SHP77 (cell line): ENCODE results near the gene TRIAP1.

ENCODE experiments used
- DNase-seq, 2 experiments: peaks; one replicate each; lab custom pipeline; 2025; lab: John Stamatoyannopoulos, UW

Gene TRIAP1

GRCh38 chr12:120429368-120429767, 16.8 kb downstream of the TRIAP1 start:
- DNase-seq, result no peak

DNA sequence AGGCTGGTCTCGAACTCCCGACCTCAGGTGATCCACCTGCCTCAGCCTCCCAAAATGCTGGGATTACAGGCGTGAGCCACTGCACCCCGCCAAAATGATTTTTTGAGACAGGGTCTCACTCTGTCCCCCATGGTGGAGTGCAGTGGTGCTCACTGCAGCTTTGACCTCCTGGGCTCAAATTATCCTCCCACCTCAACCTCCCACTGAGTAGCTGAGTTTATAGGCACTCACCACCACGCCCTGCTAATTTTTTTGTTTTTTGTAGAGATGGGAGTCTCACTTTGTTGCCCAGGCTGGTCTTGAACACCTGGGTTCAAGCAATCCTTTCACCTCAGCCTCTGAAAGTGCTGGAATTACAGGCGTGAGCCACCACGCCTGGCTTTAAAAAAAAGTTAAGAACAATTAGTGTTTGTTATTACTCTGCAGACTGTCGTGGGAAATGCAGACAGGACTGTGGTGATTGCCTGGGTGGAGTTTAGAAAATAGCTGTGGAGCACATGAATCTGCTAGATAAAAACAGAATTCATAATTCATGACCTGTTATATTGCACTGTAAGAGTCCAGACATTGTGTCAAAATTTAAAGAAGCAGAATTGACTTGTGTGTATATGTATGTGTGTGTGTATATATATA, 17.5 kb downstream of the TRIAP1 start:
- DNase-seq, result no peak

GRCh38 chr12:120425797-120426196, 20.4 kb downstream of the TRIAP1 start:
- no peak for DNase-seq

- no peak for DNase-seq
Measured at GRCh38 chr12:120422892-120423456, 23.2 kb downstream of the TRIAP1 start.

DNA sequence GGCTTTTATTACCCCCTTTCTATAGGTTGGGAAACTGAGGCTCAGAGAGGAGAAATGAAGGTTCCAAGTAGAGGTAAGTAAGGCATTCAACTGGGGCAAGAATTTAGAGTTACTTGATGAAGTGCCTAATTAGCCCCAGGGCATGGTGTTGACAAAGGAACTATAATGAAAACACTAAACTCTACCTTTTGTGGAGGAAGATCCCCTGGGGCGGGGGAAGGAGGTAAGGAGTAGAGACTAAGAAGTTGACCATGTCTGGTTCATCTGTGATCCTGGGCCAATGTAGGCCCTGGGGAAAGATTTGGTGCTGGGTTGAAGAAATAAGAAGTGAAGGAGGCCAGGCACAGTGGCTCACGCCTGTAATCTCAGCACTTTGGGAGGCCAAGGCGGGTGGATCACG, 24.5 kb downstream of the TRIAP1 start:
- DNase-seq, result no peak

- DNase-seq, result no peak
Measured at GRCh38 chr12:120417917-120418580, 28.1 kb downstream of the TRIAP1 start.

GRCh38 chr12:120416490-120417216, 29.5 kb downstream of the TRIAP1 start:
- no peak for DNase-seq

DNA sequence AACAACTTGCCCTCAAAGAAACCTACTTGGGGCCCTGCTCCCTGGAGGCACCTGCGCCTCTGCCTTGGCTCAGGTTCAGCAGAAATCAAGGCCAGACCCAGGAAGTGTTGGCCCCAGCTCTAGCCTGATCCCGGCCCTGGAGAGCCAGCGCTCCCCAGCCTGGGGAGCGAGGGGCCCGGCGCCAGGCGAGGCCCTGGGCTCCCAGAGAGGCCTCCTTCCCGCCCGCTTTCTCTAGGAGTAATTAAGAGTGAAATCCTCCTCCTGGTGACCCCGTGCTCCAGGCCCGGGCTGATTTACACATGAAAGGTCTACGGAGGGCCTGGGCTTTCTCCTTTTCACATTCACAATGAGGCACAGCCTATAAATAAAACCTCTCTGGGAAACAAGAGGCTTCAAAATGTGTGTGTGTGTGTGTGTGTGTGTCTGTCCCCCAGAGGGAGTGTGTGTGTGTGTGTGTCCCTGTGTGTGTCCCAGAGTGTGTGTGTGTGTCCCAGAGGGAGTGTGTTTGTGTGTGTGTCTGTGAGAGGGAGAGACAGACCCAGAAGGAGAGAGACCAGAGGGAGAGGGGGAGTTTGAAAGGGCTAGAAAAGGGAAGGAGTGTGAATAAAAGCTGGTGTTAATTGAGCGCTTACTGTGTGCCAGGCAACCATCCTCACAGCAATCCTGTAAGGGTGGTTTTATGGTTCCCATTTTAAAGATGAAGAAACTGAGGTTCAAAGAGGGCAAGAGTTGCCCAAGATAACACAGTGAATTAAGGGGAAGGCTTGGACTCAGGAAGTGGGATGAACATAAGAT, 32.1 kb downstream of the TRIAP1 start:
- peak in 1 of 2 experiments; percentile 55 for DNase-seq

DNA sequence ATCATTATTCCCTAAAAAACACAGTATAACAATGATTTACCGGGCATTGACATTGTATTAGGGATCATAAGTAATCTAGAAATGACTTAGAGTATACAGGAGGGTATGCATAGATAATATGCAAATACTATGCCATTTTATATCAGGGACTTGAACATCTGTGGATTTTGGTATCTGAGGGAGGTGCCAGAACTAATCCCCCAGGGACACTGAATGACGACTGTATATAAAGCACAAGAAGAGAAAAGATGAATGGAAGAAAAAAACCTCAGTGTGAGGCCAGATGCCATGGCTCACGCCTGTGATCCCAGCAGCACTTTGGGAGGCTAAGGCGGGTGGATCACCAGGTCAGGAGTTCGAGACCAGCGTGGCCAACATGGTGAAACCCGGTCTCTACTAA, 33.8 kb downstream of the TRIAP1 start:
- DNase-seq, result no peak

- DNase-seq, result no peak
Measured at GRCh38 chr12:120408771-120409170, 37.4 kb downstream of the TRIAP1 start.

- no peak for DNase-seq
Measured at GRCh38 chr12:120406553-120406952, 39.6 kb downstream of the TRIAP1 start.

GRCh38 chr12:120406069-120406468, 40.1 kb downstream of the TRIAP1 start:
- DNase-seq, result no peak

DNA sequence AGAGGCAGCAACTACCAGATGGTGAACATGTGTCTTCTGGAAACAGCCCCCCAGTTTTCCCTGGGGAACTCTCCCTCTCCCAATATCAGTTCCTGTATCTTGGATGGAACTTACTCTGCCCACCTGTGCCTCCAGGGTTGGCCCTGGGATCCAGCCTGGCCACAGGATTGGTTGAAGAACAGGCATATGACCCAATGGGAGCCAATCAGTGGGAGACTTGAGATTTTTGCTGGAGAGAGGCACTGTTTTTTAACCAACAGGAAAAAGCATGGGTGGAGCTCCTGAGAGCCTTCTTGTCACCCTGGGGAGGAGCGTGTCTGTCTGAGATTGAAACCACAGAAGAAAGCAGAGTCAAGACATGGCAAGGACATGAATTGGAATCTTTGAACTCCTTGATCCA, 41.9 kb downstream of the TRIAP1 start:
- DNase-seq, result no peak

DNA sequence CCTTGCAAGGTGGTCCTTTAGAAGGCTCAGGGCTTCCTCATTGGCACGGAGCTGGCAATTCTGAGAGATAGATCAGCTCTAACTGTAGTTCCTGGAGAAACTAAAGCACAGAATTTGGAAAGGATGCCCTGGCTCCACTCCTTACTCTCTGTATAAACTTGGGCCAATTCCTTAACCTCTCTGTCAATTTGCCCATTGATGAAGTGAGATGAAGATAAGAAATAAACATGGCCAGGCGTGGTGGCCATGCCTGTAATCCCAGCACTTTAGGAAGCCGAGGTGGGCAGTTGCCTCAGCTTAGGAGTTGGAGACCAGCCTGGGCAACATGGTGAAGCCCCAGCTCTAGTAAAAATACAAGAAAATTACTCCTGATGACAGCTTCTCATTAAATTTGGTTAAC, 42.3 kb downstream of the TRIAP1 start:
- no peak for DNase-seq

- no peak for DNase-seq
Measured at GRCh38 chr12:120402217-120402616, 44.0 kb downstream of the TRIAP1 start.

DNA sequence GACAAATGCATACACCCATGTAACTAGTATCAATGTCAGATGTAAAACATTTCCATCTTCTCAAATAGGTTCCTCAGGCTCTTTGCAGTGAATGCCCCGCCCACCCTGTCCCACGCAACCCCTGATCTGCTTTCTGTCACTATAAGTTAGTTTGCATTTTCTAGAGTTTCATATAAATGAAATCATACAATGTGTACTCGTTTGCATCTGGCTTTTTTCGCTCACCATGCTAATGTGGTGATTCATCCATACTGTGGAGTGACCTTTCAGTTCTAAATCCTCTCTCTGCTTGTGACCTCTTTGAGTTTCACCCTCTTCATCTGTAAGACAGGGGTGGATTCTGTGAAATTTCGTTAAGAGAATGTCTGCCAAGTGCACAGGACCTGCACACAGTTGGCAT, 46.7 kb downstream of the TRIAP1 start:
- no peak for DNase-seq

GRCh38 chr12:120397824-120398540, 48.2 kb downstream of the TRIAP1 start:
- DNase-seq, result no peak

DNA sequence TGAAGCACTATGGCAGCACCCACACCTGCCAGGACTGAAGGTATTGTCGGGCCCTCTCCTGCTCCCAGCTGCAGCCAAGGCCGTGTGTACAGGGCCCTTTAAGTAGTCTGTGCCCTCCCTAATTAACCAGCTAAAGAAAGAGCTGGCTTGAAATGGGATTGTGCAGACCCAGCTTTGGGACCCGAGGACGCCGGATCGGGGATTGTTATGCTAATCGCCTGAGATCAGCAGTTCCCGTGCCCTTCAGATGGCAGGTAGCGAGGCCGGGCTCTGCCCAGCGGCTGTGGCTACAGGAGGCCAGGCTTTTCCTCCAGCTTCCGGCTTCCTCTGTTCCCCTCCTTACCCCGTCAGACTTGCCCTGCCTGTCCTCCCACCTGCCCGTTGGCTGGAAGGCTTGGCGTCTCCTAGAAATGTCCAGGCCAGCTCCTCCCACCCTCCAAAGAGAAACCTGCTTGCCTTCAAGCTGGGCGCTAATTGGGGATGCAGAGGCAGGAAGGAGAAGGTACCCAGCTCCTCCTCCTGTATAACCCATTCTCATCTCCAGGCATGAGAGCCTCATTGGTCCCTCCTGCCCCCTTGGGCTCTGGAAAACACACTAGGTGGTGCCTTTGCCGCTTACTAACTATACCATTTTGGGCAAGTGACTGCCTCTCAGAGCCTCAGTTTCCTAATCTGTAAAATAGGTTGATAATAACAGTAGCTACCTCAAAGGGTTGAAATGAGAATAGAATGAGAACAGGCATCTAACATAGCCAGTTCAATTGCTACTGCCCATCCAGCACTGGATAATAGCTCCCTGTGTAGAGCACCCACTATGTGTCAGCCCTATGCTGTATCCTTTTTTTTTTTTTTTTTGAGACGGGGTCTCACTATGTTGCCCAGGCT, 51.5 kb downstream of the TRIAP1 start:
- DNase-seq, result peak; percentile 53 to 78
